Spinal cord (tissue), 10 donors: ENCODE measurements around the gene AEBP2. TPM values are rescaled to one million over a fixed set of nuclear protein-coding genes. Genes with fewer than 3 reads are reported as not detected.
"Not testable (repeated sequence)": the region's sequence is repeated elsewhere in the genome, so short reads cannot be mapped to it uniquely, and the experiment has no call there.

Experiments used
- DNase-seq, 6 donors: peaks; one replicate each; pipeline versions ENCODE4 v3.0.0 to v3.0.0-alpha.2; 2013 to 2015; ENCODE audit warnings: low spot score in 6 of 6, low read depth in 4 of 6
- H3K27ac ChIP-seq: one replicate; pipeline ENCODE4 v1.5.1; 2013; ENCODE audit warnings: low read depth, low read length, control low read depth
- H3K27me3 ChIP-seq: one replicate; pipeline ENCODE4 v1.6.1; 2013; ENCODE audit warnings: low read length; ENCODE audit not compliant: control insufficient read depth, insufficient read depth
- H3K36me3 ChIP-seq: one replicate; pipeline ENCODE4 v1.6.1; 2013; ENCODE audit warnings: low read length; ENCODE audit not compliant: control insufficient read depth, insufficient read depth
- H3K4me1 ChIP-seq: one replicate; pipeline ENCODE4 v1.6.1; 2013; ENCODE audit warnings: low read length; ENCODE audit not compliant: control insufficient read depth, insufficient read depth
- H3K4me3 ChIP-seq: one replicate; pipeline ENCODE4 v1.5.1; 2013; ENCODE audit warnings: low read depth, low read length, control low read depth
- H3K9me3 ChIP-seq: one replicate; pipeline ENCODE4 v1.6.1; 2013; ENCODE audit warnings: low read length; ENCODE audit not compliant: control insufficient read depth, insufficient read depth
- WGBS: methylation state at CpG from one replicate; pipeline ENCODE4 v1.1.5; 2013; ENCODE audit warnings: missing lambda C conversion rate; ENCODE audit not compliant: insufficient coverage; 5-methylcytosine and 5-hydroxymethylcytosine counted together
- polyA plus RNA-seq, 2 donors: library from polyadenylated mRNA; unstranded; fragments of 120-200 nt; gene quantifications; one replicate each; pipeline ENCODE4 v1.2.1, GENCODE V29; 2013; ENCODE audit not compliant: insufficient read length in 2 of 2
- total RNA-seq, 2 donors: library from RNA; depleted of rRNA in 1 of 2; stranded (reverse); fragments of 120-200 nt in 1 of 2; fragments of >200 nt in 1 of 2; gene quantifications; one replicate each; pipeline versions ENCODE4 v1.2.3 to v1.2.4, GENCODE V29; 2013 to 2014
- donor health status: healthy.

AEBP2 gene
- total and polyA plus RNA-seq, 4 donors: 21.9 to 54.5 (median 30.5) TPM

DNA sequence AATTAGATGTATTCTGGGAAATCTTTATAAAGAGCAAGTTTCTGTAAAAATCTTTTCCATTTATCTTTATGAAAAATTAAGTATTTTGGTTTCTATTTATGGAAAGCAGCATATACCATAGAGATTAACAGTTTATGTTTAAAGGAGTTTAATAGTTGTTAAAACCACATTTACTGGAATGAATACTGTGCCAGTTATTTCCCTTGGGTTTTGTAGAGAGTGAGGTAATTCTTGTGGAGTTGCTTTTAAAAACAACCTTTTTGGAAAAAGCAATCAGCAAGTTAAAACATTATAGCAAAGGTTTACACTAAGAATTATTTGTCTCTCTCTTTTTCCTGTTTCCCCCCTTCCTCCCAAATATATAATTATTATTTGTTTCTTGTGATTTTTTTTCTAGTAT, 34.9 kb downstream of the AEBP2 start:
- H3K27me3 ChIP-seq: no peaks in the 10 kb centered on the region

GRCh38 chr12:19475884-19476505, 36.7 kb downstream of the AEBP2 start:
- DNase-seq, H3K27me3 ChIP-seq, H3K27ac ChIP-seq, H3K9me3 ChIP-seq, H3K4me3 ChIP-seq, H3K4me1 ChIP-seq: not testable (repeated sequence)
- peaks cover 10% of the 10 kb centered on the region for H3K36me3 ChIP-seq
- WGBS: 95% methylated on average over 4 of the region's 4 CpGs

More for the DNA sequence above, 34.9 kb downstream of the AEBP2 start:
- peak in 1 of 6 donors; percentile 74 for DNase-seq
- Histone ChIP-seq H3K36me3 (peaks cover 8% of the 10 kb centered on the region), H3K4me3 (no peak overlapping the region), H3K27ac (no peak overlapping the region), H3K4me1 (no peaks in the 10 kb centered on the region), H3K9me3 (peaks cover 2% of the 10 kb centered on the region)

- peaks cover 10% of the 10 kb centered on the region for H3K36me3 ChIP-seq
- H3K9me3 ChIP-seq: peaks cover 5% of the 10 kb centered on the region
- H3K27me3 ChIP-seq: no peaks in the 10 kb centered on the region
- DNase-seq: no peak
- H3K4me1 ChIP-seq: no peaks in the 10 kb centered on the region
- no peak overlapping the region for H3K27ac ChIP-seq
- no peak overlapping the region for H3K4me3 ChIP-seq
- 100% methylated on average over 2 of the region's 8 CpGs for WGBS
Measured at GRCh38 chr12:19477071-19477470, 37.8 kb downstream of the AEBP2 start.

DNA sequence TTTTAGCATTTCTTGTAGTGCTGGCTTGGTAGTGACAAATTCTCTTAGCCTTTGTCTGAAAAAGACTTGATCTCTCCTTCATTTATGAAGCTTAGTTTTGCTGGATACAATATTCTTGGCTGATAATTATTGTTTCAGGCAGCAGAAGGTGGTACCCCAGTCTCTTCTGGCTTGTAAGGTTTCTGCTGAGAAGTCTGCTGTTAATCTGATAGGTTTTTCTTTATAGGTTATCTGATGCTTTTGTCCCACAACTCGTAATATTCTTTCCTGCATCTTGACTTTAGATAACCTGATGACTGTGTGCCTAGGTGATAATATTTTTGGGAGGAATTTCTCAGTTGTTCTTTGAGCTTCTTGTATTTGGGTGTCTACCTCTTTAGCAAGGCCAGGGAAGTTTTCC, 41.2 kb downstream of the AEBP2 start:
- no CpG with 5 or more reads among the region's 1 CpG for WGBS
- no peak for DNase-seq
- H3K36me3 ChIP-seq: peaks cover 16% of the 10 kb centered on the region
- H3K4me3 ChIP-seq: no peak overlapping the region
- peaks cover 5% of the 10 kb centered on the region for H3K9me3 ChIP-seq
- H3K27me3 ChIP-seq: no peaks in the 10 kb centered on the region
- no peak overlapping the region for H3K27ac ChIP-seq
- H3K4me1 ChIP-seq: no peaks in the 10 kb centered on the region

- no peak overlapping the region for H3K27ac ChIP-seq
Measured at GRCh38 chr12:19482036-19482435, 42.7 kb downstream of the AEBP2 start.

GRCh38 chr12:19482551-19483109, 43.3 kb downstream of the AEBP2 start:
- Histone ChIP-seq H3K4me3 (no peak overlapping the region), H3K9me3 (peaks cover 5% of the 10 kb centered on the region), H3K27me3 (no peaks in the 10 kb centered on the region), H3K27ac (no peak overlapping the region), H3K4me1 (no peaks in the 10 kb centered on the region), H3K36me3 (peaks cover 16% of the 10 kb centered on the region)
- no peak for DNase-seq
- 93% methylated on average over 8 of the region's 9 CpGs for WGBS

More at GRCh38 chr12:19482036-19482435, 42.7 kb downstream of the AEBP2 start:
- peaks cover 16% of the 10 kb centered on the region for H3K36me3 ChIP-seq
- no peaks in the 10 kb centered on the region for H3K27me3 ChIP-seq
- no peaks in the 10 kb centered on the region for H3K4me1 ChIP-seq
- DNase-seq: no peak
- WGBS: 98% methylated on average over 3 of the region's 3 CpGs
- no peak overlapping the region for H3K4me3 ChIP-seq
- peaks cover 5% of the 10 kb centered on the region for H3K9me3 ChIP-seq

DNA sequence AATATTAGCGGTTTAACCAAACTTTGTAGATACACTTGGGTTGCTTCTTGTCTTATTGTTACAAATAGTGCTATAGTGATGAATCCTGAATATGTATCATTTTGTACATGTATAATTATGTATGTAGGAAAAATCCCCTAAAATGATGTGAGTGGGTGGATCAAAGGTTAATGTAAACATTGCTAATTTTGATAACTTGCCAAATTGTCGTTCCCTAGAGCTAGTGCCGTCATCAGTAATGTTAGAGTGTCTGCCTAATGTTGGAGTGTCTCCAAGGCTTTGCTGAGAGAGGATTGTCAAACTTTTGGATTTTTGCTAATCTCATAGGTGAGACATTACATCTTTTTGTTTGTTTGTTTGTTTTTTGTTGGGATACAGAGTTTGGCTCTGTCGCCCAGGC, 44.4 kb downstream of the AEBP2 start:
- Histone ChIP-seq H3K9me3 (peaks cover 5% of the 10 kb centered on the region), H3K4me1 (no peaks in the 10 kb centered on the region), H3K27me3 (no peaks in the 10 kb centered on the region), H3K4me3 (no peak overlapping the region), H3K27ac (no peak overlapping the region), H3K36me3 (peaks cover 16% of the 10 kb centered on the region)
- 73% methylated on average over 2 of the region's 4 CpGs for WGBS
- no peak for DNase-seq

DNA sequence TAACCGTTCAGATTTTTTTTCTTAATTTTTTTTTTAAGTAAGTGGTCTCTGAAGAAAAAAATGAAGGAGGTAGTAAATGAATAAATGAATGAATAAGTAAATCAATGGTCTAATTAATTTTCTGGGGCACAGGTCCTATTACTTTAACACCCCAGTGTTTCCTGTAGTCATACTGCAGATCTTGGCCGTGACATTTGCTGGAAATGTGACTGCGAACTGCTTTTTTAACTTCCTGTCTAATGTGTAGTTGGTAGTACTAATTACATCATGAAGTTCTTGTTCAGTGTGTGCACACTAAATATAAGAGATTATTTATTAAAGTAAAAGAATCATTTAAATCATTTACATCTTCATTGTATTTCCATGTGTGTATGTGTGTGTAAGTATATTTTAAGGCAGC, 45.4 kb downstream of the AEBP2 start:
- WGBS: no CpG with 5 or more reads among the region's 3 CpGs
- no peak overlapping the region for H3K27ac ChIP-seq
- H3K4me1 ChIP-seq: no peaks in the 10 kb centered on the region
- no peak overlapping the region for H3K4me3 ChIP-seq
- DNase-seq: no peak
- H3K36me3 ChIP-seq: peaks cover 14% of the 10 kb centered on the region
- H3K27me3 ChIP-seq: no peaks in the 10 kb centered on the region
- H3K9me3 ChIP-seq: peaks cover 3% of the 10 kb centered on the region

DNA sequence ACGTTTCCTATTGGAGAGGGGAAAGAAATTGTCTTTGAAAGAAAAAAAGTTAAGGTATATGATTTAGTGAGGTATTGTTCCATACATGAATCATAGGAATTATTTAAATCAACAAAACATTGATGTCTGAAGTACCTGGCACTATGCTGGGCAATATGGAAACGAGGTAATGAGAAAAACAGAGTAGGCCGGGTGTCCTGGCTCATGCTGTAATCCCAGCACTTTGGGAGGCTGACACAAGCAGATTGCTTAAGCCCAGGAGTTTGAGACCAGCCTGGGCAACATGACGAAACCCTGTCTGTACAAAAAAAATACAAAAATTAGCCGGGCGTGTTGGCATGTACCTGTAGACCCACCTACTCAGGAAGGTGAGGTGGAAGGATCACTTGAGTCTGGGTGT, 45.9 kb downstream of the AEBP2 start:
- Histone ChIP-seq H3K4me3 (no peak overlapping the region), H3K27ac (no peak overlapping the region), H3K36me3 (peaks cover 14% of the 10 kb centered on the region), H3K9me3 (no peaks in the 10 kb centered on the region), H3K4me1 (no peaks in the 10 kb centered on the region), H3K27me3 (no peaks in the 10 kb centered on the region)
- no peak for DNase-seq
- WGBS: 100% methylated on average over 4 of the region's 6 CpGs

DNA sequence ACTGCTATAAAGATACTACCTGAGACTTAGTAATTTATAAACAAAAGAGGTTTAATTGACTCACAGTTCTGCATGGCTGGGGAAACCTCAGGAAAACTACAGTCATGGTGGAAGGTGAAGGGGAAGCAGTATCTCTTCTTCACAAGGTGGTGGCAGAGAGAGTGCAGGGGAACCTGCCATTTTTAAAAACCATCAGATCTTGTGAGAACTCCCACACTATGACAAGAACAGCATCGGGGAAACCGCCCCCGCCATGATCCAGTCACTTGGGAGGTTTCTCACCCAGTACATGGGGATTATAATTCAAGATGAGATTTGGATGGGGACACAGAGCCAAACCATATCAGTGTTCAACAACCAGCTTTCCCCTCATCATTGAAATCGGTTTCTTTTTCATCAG, 49.9 kb downstream of the AEBP2 start:
- peaks cover 3% of the 10 kb centered on the region for H3K36me3 ChIP-seq
- H3K4me1 ChIP-seq: no peaks in the 10 kb centered on the region
- H3K27me3 ChIP-seq: no peaks in the 10 kb centered on the region
- H3K4me3 ChIP-seq: no peak overlapping the region
- no peak overlapping the region for H3K27ac ChIP-seq
- WGBS: no CpG with 5 or more reads among the region's 4 CpGs
- DNase-seq: no peak
- H3K9me3 ChIP-seq: no peaks in the 10 kb centered on the region
